Measurements from ENCODE around the gene F11R.
"Not testable (repeated sequence)": the region's sequence is repeated elsewhere in the genome, so short reads cannot be mapped to it uniquely, and the experiment has no call there.

Gene F11R

DNA sequence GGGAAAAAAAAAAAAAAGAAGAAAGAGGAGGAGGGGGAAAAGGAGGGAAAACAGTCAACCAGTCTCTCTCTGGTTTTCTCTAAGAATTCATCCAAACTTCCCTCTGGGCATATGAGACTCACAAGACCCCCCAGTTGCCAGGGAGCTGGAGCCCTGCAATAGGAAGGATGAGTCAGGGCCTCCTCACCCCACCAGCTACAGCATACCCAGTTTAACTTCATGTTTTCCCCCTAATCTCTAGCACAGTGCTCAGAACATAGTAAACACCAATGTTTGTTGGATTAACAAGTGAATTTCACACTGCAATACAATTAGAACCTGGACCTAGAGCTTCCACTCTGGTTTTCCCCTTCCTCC, 7.8 kb downstream of the F11R start:
- DNase-seq (ENCODE audit: low spot score), result no peak

DNA sequence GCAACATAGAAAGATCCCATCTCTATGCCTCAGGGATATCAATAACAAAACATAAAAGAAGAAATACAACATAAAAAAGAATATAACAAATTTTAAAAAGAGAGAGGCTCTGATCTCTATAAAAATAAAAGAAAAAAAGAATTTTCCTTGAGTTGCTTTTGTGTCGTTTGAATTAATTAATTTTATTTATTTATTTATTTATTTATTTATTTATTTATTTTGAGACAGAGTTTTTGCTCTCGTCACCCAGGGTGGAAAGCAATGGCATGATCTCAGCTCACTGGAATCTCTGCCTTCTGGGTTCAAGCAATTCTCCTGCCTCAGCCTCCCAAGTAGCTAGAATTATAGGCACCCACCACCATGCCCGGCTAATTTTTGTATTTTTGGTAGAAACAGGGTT, 8.5 kb downstream of the F11R start:
- no peak for DNase-seq (ENCODE audit: low spot score)

DNA sequence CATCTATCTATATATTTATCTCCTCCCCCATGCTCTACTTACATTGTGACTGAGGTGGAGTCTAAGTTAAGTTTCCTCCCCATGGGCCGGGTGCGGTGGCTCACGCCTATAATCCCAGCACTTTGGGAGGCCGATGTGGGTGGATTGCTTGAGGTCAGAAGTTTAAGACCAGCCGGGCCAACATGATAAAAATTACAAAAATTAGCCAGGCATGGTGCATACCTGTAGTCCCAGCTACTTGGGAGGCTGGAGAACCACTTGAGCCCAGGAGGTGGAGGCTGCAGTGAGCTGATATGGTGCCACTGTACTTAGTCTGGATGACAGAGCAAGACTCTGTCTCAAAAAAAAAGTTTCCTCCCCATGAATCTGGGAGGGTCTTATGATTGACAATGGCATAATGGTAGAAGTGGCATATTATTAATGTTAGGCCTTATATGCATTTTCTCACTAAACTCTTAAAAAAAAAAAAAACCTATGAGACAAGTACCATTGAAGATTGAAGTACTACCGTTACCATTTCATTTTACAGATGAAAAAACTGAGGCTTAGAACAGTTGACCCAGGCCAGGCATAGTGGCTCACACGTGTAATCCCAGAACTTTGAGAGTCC, 11.2 kb downstream of the F11R start:
- no peak for DNase-seq (ENCODE audit: low spot score)

DNA sequence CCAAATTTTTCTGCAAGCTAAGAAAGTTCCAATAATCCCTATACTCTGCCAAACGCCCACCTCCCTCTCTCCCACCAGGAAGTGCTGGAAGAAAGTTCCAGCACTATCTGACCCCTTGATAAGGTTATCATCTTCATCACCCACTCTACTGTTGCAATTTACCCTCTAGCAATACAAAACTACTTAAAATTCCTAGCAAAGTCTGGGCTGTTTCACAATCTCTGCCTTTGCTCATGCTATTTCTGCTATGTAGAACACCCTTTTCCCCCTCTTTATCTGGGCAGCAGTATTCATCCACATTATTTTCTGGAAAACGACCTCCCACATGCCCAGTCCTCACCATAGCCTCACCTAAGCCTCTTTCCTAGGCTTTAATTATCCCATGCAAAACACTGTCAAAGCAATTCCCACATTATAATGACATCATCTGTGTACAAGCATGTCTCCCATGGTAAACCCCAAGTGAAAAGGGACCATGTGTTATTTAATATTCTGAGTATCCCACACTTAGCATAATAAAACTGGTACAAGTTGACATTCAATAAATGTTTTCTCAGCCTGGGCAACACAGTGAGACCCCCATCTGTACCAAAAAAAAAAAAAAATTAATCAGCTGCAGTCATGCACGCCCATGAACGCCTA, 12.0 kb downstream of the F11R start:
- no peak for DNase-seq (ENCODE audit: low spot score)

DNA sequence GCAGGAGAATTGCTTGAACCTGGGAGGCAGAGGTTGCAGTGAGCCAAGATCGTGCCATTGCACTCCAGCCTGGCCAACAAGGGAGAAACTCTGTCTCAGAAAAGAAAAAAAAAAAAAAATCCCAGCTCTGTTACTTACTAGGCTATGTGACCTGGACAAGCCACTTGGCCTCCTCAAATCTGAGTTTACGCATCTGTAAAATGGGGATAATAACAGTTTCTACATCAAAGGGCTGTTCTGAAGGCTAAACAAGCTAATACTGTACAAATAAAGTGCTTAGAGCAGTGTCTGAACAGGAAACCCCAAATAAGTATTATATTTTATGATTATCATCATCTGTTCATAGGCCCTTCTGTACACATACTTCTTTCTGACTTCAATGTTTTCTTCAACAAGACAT, 13.6 kb downstream of the F11R start:
- no peak for DNase-seq (ENCODE audit: low spot score)

DNA sequence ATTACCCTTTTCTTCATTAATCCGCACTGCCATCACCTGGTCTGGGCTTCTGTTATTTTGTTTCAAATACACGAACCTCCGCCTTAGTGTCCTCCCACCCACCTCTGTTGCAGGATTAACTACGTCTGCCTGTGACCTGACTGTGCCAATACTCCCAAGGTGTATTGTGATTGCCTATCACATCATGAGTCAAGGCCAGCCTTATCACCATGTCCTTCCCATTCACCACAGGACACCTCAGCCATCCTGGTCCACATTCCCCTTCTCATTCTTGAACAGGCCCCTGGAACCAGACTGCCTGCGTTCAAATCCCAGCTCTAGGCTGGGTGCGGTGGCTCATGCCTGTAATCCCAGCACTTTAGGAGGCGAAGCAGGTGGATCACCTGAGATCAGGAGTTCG, 14.4 kb downstream of the F11R start:
- no peak for DNase-seq (ENCODE audit: low spot score)

DNA sequence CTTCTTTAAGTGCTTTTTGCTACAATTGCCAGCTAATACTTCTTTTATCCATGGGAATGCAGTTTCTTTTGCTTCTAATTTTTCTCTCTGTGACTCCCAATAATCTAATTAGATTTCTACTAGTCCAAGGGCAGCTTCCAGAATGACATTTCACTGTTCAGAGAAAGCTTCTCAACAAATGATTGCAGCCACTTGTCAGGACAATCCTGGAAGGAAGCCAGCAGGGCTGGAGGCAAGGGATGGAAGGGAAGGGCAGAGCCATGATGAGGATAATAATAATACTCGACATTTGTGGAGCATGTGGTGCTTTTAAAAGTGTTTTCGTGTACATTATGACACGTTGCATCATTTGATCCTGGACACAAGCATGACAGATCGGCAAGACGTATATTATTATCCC, 19.4 kb downstream of the F11R start:
- DNase-seq (ENCODE audit: low spot score), result no peak

DNA sequence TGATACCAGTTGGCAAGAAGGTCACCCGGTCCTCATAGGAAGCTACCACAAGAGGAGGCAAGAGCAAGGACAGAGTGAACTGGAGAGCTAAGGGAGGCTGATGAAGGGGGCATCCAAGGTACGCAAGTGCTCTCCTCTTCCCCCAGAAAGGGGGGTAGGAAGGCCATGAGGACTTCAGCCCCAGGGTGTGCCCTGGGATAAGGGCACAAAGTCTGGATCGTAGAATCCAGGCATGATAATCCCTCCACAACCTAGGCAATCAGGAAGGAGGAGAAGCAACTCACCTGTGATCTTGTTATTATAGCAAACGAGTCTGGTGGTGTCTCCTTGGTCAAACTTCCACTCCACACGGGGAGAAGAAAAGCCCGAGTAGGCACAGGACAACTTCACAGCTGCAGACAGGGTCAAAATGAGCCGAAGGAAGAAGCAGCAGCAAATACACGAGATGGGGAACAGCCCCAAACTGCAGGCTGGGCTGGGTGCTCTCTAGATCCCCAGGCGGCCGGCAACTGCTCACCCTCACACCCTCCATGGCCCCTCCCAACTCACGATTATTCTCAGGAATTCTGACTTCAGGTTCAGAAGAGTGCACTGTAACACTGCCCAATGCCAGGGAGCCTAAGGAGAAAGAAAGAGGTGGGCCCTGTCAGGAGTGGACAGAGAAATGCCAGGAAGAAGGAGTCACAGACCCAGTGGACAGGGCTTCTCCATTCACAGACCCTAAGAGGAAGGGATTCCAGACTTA, 20.0 kb downstream of the F11R start:
- no peak for DNase-seq (ENCODE audit: low spot score)

DNA sequence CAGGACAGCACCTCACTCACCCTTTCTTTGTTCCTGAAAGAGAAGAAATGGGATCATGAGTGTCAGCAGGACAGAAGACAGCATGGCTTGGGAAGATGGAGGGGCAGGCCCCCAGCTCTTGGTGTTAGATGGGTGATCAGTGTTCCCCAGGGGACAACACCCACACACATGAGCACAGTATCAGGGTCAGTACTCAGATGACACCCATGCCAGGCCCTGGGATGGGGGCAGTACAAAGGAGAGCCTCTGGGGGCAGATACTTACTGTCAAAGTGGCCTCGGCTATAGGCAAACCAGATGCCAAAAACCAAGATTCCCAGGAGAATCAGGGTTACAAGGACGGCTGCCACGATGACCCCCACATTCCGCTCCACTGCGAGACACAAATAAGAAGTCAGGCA, 21.6 kb downstream of the F11R start:
- no peak for DNase-seq (ENCODE audit: low spot score)

DNA sequence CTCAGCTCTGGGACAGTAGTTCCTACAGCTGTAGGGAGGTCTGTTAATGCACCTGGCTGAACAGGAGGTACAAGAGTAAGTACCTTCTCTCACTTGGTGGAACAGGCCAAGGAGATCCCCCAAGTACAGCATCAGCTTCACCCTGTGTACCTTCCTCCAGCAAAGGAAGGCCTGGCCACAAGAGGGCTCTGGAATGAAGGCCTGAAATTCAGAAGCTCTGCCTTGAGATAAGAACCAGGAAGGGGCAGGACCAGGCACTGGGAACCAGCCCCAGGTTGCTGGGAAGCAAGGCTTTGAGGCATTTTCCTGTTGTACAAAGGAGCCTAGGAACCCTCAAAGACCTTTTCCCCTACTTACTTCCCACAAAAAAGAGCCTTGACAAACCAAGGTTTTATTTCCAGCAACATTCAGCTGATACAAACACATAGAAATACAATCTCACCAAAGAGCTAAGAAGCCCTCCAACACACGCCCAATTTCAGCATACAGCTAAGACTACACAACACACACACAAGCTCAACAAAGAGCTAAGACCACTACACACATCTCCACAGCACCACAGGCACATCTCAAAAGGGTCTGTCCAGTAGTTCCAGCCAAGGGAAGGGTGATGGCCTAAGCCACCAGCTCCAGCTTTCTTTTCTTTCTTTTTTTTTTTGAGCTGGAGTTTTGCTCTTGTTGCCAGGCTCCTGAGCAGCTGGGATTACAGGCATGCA, 23.5 kb downstream of the F11R start:
- DNase-seq (ENCODE audit: low spot score), result peak; percentile 32

DNA sequence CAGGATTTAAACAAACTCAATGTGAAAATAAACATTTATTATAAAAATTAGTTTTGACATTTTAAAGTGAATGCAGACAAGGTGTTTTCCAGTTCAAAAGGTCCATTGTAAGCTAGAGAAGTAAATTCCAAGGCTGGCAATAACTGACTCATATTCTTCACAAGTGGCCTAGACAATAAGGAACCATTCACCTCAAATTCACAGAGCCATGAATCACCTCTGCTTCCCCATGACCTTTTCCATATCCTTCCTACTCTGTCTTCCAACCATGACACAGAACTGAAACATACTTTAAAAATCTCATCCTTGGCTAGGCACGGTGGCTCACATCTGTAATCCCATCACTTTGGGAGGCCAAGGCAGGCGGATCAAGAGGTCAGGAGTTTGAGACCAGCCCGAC, 24.8 kb downstream of the F11R start:
- DNase-seq (ENCODE audit: low spot score), result peak; percentile 41

DNA sequence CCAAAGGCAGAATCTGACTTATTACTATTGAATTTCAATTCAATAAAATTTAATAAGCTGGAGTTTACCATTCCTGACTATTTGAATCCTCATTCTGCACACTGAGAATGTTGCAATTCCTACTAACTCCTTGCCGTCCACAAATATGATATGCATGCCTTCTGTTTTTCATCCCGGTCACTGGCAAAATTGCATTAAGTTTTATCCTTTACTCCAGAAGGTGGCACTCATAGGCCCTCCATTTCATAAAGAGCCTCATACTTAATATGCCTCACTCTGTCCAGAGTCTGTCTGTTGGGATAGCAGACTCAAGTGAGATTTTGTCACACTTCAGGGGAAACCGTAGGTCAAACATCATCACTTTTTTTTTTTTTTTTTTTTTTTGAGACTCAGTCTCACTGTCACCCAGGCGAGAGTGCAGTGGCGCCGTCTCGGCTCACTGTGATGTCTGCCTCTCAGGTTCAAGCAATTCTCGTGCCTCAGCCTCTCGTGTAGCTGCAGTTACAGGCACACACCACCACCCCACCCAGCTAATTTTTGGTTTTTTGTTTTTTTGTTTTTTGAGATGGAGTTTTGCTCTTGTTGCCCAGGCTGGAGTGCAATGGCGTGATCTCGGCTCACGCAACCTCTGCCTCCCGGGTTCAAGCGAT, 27.3 kb downstream of the F11R start:
- DNase-seq (ENCODE audit: low spot score), result no peak

DNA sequence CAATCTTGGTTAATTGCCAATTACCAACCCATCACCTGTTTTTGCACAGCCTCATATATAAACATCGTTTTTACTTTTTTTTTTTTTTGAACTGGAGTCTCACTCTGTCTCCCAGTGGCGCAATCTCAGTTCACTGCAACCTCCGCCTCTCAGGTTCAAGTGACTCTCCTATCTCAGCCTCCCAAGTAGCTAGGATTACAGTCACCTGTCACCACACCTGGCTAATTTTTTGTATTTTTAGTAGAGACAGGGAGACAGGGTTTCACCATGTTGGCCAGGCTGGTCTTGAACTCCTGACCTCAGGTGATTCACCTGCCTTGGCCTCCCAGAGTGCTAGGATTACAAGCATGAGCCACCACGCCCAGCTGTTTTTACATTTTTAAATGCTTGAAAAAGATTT, 28.9 kb downstream of the F11R start:
- DNase-seq (ENCODE audit: low spot score), result not testable (repeated sequence)

DNA sequence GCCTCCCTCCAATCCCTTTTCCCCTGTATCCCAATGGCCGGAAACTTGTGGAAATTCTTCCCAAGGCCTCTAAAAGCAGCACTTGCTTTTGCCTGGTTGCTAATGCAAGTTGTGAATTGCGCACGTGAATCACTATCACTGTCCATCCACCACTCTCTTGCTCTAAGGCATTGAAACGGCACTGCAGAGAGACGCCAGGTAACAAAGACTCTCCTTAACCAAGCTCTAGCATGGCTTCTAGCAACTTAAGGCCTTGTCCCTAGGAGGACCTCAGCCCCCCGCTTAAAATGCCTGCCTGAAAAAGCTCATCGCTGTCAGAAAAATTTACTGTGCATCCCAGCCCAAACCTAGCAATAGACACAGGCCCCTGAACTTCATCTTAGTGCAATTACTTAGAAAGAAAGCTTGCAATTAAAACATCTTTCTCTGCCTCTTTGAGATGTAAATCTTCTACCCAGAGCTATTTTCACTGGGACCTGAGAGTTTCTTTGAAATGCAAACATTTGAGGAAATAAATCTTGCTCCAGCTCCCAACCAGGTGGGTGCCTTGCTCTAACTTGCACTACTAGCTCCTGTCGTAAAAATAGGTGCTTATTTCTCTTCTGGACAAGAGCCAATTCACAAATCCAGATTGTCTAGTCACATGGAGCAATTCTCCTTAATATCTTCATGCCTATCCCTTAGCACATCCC, 33.4 kb downstream of the F11R start:
- DNase-seq (ENCODE audit: low spot score), result no peak

DNA sequence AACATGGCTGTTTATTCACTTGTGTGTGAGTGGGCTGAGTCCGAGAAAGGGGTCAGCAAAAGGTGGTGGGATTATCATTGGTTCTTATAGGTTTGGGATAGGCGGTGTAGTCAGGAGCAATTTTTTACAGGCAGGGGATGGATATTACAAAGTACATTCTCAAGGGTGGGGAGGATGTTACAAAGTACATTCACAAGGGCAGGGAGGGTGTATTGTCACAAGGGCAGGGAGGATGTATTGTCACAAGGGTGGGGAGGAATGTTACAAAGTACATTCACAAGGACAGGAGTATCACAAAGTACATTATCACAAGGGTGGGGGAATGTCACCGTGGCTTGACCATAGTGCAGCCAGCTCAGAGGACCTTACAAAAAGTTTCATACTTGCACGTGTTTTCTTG, 35.2 kb downstream of the F11R start:
- DNase-seq (ENCODE audit: low spot score), result no peak

DNA sequence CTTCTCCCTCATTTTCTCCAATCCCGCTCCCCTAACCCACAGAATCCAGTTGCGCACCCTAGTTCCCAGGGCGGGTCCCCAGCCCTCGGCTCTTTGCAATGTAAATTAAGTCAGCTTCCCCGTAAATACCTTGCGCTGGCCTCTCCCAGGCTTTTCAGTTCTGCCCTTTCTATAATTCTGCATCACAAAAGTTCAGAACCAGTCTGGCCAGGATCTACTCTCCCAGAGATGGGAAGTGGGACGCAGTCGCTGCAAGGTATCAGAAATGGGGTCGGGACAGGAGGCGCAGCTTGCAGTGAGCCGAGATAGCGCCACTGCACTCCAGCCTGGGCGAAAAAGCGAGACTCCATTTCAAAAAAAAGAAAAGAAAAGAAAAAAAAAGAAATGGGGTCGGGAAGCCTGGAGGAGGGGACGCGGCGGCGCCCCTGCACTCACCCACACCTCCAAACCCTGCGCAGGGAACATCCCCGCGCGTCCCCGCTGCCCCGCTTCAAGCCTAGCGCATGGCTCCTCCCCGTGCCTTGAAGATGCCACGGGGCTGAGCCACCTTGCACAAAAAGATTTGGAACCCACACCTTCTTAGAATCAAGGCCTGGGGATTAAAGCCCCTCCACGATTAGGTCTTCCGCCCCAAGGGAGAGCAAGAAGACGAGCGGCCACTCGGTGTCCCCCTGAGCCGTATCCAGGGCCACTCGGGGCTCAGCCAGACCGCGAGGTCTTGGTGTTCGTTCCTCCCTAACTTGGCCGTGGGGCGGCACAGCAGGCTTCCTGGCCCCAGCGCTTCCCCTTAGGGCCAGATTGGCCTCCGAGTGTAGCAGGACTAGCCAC, 39.2 kb downstream of the F11R start:
- DNase-seq (ENCODE audit: low spot score), result no peak

DNA sequence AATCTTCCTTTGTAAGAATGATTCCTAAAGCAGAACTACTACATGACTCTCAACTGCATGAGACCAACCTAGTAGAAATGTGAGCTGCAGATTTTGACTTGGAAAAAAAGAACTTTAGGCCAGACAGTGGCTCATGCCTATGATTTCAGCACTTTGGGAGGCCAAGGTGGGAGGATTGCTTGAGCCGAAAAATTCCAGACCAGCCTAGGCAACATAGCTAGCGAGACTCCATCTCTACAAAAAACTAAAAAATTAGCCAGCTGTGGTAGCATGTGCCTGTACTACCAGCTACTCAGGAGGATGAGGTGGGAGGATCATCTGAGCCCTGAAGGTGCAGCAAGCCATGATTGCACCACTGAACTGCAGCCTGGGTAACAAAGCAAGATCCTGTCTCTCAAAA, 41.7 kb downstream of the F11R start:
- no peak for DNase-seq (ENCODE audit: low spot score)

DNA sequence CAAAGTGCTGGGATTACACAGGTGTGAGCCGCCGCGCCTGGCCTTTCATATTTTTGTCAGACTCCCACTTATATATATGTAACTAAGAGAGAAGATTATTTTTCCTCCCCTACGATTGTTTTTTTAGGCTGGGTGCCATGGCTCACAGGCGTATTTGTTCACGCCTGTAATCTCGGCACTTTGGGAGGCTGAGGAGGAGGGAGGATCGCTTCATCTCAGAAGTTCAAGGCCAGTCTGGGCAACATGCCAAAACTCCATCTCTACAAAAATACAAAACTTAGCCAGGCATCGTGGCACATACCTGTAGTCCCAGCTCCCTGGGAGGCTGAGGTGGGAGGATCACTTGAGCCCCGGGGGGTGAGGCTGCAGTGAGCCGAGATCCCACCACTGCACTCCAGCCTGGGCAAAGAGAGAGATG, 42.4 kb downstream of the F11R start:
- peak; percentile 18 for DNase-seq (ENCODE audit: low spot score)

DNA sequence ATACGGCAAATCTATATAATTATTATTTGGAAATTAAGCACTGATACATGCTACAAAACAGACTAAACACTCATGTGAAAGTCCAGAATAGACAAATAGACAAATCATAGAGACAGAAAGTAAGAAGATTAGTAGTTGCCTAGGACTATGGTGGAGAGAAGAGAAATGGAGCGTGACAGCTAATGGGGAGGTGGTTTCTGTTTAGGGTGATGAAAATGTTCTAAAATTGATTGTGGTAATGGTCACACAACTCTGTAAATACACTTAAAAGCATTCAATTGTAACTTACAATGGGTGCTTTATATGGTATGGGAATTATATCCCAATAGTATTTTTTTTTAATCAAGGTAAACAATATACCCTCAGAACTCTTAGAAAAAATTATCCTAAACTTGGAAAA, 45.9 kb downstream of the F11R start:
- DNase-seq (ENCODE audit: low spot score), result no peak

DNA sequence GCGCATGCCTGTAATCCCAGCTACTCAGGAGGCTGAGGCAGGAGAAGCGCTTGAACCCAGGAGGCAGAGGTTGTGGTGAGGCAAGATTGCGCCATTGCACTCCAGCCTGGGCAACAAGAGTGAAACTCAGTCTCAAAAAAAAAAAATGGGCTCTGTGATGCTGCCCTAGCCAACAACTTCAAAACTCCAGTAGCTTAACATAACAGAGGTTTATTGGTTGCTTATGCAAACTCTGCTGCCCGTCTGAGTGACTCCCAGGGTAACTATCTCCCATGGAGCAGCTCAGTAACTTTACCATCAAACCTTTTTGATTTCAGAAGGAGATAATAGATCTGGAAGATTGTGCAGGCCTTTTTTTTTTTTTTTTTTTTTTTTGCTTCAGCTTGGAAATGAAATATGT, 47.5 kb downstream of the F11R start:
- no peak for DNase-seq (ENCODE audit: low spot score)

DNA sequence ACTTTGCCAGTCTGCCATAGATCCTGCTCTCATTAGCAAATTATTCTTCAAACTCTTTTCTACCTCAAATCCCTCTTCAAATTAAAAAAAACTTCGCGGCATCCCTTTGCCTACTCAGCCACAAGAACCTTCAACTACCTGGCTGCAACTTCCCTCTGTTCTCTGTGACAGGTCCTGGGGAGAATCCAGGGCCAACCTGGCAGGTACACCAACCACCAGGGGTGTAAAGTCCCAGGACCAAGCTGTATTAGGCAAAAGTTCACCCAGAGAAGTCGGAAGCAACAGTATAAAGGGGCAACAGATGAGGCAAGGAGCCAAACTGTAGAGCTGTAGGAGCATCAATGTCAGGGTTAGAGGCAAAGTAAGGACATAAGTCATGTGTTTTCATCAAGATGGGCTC, 48.0 kb downstream of the F11R start:
- no peak for DNase-seq (ENCODE audit: low spot score)

All from LoVo (cell line).